Measurements from ENCODE around the gene PLAU.

GRCh38 chr10:73909540-73910115, 1.3 kb upstream of the PLAU start:
- TF ChIP-seq CTCF (IDR thresholded peaks at IDR 0.05; ENCODE audit: low read depth, low read length), result no peak
- no peak for TF ChIP-seq EZH2phosphoT487 (IDR thresholded peaks at IDR 0.05; ENCODE audit: low read depth)
